Astrocyte of the spinal cord (primary cell): Measurements from ENCODE around the gene BCAS1.

ENCODE experiments used
- DNase-seq: peaks from one replicate; pipeline ENCODE4 v3.0.0; 2011; ENCODE audit warnings: low read depth, low spot score
- H3K4me3 ChIP-seq: 2 replicates; pipeline ENCODE4 v1.5.1; 2011; ENCODE audit warnings: low read depth, mild to moderate bottlenecking, low read length, moderate library complexity
- in situ Hi-C: cut with HindIII; loops from 2 replicates; pipeline ENCODE4 v1.10.0; 2017; ENCODE audit warnings: low sequenced_read_pairs
- TF ChIP-seq, protein P1 (sequence below): IDR thresholded peaks from 2 replicates; pipeline ENCODE4 v1.5.1; 2012; ENCODE audit warnings: low read depth, mild to moderate bottlenecking, low read length, inconsistent platforms

BCAS1 gene

DNA sequence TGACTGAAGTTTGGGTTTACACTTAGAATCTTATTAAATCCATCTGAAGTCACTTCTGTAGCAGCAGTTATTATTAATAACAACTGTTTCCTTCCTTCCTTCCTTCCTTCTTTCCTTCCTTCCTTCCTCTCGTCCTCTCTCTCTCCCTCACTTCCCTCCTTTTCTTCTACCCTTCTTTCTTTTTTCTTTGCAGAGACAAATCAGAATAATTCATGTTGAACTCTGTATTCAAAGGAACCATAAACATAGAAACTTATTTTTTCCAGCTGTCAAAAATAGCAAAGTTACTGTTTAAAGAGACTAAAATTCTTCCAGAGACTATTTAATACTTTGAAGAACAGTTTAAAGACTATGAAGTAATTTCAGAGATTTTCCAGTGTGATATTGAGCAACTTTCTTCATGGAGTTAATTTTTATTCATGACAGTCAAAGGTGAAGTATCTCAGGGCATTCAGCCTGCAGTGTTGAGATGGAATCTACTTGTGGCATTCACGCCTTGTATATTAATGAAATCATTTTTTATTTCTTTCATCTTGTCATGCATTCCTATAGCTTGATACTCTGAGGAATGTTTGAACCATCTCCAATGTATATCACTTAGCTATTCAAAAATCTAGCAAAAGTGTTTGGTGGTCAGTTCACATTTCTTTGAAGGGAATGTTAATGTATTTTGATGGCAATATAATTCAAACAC lies 109.7 kb downstream of the BCAS1 start:
- H3K4me3 ChIP-seq = no peak overlapping the region
- DNase-seq = no peak
- in situ Hi-C loops = no loop called here
- TF ChIP-seq, protein P1, sequence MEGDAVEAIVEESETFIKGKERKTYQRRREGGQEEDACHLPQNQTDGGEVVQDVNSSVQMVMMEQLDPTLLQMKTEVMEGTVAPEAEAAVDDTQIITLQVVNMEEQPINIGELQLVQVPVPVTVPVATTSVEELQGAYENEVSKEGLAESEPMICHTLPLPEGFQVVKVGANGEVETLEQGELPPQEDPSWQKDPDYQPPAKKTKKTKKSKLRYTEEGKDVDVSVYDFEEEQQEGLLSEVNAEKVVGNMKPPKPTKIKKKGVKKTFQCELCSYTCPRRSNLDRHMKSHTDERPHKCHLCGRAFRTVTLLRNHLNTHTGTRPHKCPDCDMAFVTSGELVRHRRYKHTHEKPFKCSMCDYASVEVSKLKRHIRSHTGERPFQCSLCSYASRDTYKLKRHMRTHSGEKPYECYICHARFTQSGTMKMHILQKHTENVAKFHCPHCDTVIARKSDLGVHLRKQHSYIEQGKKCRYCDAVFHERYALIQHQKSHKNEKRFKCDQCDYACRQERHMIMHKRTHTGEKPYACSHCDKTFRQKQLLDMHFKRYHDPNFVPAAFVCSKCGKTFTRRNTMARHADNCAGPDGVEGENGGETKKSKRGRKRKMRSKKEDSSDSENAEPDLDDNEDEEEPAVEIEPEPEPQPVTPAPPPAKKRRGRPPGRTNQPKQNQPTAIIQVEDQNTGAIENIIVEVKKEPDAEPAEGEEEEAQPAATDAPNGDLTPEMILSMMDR = no peak

DNA sequence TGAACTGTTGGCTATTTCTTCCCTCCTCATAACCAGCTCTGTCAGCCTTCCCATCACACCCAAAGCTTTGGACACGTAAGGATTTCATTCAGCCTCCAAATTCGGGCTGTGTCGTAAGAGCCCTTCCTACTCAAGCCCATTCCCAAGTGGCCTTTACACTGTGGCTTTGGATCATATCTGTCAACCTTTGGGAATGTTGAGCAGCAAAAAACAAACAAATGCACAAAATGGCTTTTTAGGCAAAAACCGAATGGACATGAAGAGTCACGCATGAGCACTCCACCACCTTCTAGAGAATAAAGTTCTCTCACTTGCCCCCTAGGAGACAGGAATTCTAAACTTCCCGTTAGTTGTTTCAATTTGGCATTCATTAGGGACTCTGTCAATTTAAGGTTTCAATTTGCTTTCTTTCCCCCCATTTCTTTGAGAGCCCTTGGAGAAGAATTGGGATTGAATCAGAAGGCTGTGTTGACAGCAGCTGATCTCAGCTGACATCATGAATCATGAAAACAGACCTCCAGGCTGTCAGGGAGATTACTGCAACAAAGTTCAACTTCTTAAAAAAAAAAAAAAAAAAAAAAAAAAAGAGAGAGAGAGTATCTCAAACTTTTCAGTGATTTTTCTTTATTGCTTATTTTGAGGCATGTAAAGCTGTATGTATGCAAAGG lies 110.3 kb downstream of the BCAS1 start:
- TF ChIP-seq, protein P1 = no peak
- in situ Hi-C loops = no loop called here
- no peak overlapping the region for H3K4me3 ChIP-seq
- no peak for DNase-seq

GRCh38 chr20:53958260-53958659 lies 112.1 kb downstream of the BCAS1 start:
- DNase-seq = no peak
- in situ Hi-C loops = no loop called here
- H3K4me3 ChIP-seq = no peak overlapping the region
- TF ChIP-seq, protein P1 = no peak

DNA sequence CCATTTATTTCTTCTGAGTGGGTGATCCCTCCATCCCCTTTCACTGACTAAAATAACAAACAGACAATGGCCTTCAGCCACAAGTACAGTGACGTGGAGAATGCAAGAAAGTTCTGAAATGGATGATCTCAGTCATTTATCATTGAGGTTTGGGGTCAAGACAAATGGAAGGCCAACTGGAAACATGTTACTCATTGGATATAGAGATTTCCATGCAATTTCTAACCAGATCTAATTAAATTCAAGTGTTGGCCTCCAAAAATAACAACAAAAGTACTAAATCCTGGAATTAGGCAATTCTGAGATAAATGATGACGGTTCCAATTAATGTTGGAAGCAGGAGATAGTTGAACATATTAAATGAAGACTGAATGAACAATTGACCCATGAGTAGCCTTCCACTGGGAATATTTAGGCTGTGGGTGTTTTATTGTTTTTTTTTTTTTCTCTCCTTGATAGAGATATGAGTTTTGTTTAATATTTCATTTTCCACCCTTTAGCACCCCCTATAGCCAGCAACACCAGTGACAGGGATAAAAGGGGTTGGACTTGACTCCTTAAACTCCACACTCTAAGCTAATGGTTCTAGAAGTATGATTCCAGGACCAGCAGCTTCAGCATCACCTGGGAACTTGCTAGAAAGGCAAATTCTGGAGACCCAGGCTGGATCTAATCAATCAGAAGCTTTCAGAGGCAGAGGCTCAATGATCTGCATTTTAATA lies 112.8 kb downstream of the BCAS1 start:
- no peak overlapping the region for H3K4me3 ChIP-seq
- in situ Hi-C loops = no loop called here
- TF ChIP-seq, protein P1 = peak; percentile 22
- peak; percentile 22 for DNase-seq

DNA sequence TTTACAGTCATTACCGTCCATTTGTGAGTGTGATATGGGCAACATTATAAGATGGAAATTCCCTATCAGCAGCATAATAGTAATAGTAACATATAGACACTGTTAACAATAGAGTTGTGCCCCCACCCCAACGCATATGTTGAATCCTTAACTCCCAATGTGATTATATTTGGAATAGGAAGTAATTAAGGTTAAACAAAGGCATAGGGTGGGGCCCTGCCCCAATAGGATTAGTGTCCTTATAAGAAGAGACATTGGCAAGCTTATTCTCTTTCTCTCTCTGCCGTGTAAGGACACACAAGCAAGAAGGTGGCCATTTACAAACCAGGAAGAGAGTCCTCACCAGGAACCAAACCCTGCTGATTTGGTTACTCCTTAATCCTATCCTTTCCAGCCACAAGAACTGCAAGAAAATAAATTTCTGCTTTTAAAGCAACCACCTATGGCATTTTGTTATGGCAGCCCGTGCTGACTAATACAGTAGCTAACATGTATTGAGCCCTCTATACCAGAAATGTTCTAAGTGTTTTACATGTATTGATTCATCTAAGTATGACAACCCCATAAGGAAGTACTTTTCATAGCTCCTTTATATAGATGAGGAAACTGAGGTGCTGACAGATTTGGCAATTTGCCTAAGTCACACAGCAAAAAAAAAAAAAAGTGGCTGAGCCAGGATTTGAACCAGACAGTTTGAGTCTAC lies 114.2 kb downstream of the BCAS1 start:
- DNase-seq = no peak
- H3K4me3 ChIP-seq = no peak overlapping the region
- TF ChIP-seq, protein P1 = no peak
- in situ Hi-C loops = no loop called here
